NCI-H774 (cell line): ENCODE data around the gene YPEL2.
A peak's percentile ranks its signal among the peaks of the same experiment; 100 is the strongest.
"Not testable (repeated sequence)": the region's sequence is repeated elsewhere in the genome, so short reads cannot be mapped to it uniquely, and the experiment has no call there.

ENCODE experiments used
- DNase-seq: peaks from one replicate; lab custom pipeline; 2025; lab: John Stamatoyannopoulos, UW

YPEL2 gene

GRCh38 chr17:59377410-59377809, 46.0 kb downstream of the YPEL2 start:
- peak; percentile 53 for DNase-seq

- DNase-seq, result no peak
These were observed 47.2 kb downstream of the YPEL2 start for GRCh38 chr17:59378675-59379074.

- DNase-seq, result no peak
These were observed 49.0 kb downstream of the YPEL2 start for GRCh38 chr17:59380474-59380873.

GRCh38 chr17:59381716-59382570, 50.5 kb downstream of the YPEL2 start:
- peak; percentile 85 for DNase-seq

GRCh38 chr17:59383893-59384292, 52.4 kb downstream of the YPEL2 start:
- DNase-seq, result no peak

- no peak for DNase-seq
These were observed 56.1 kb downstream of the YPEL2 start for GRCh38 chr17:59387351-59388068.

- no peak for DNase-seq
These were observed 56.7 kb downstream of the YPEL2 start for GRCh38 chr17:59388069-59388556.

GRCh38 chr17:59389066-59389465, 57.6 kb downstream of the YPEL2 start:
- DNase-seq, result no peak

- DNase-seq, result no peak
These were observed 59.6 kb downstream of the YPEL2 start for GRCh38 chr17:59391021-59391420.

- no peak for DNase-seq
These were observed 61.7 kb downstream of the YPEL2 start for GRCh38 chr17:59392973-59393679.

GRCh38 chr17:59393742-59394410, 62.4 kb downstream of the YPEL2 start:
- DNase-seq, result not testable (repeated sequence)

GRCh38 chr17:59396134-59396826, 64.8 kb downstream of the YPEL2 start:
- DNase-seq, result no peak

GRCh38 chr17:59397316-59398073, 66.0 kb downstream of the YPEL2 start:
- no peak for DNase-seq

- no peak for DNase-seq
These were observed 68.5 kb downstream of the YPEL2 start for GRCh38 chr17:59399914-59400313.

GRCh38 chr17:59400858-59401257, 69.4 kb downstream of the YPEL2 start:
- DNase-seq, result no peak

- no peak for DNase-seq
These were observed 69.8 kb downstream of the YPEL2 start for GRCh38 chr17:59401274-59401673.

GRCh38 chr17:59401725-59402124, 70.3 kb downstream of the YPEL2 start:
- no peak for DNase-seq

- DNase-seq, result no peak
These were observed 71.3 kb downstream of the YPEL2 start for GRCh38 chr17:59402760-59403159.

- DNase-seq, result no peak
These were observed 73.0 kb downstream of the YPEL2 start for GRCh38 chr17:59404471-59404870.

- DNase-seq, result no peak
These were observed 74.7 kb downstream of the YPEL2 start for GRCh38 chr17:59405944-59406705.
